K562 (cell line): ENCODE data around the gene FBXO10. TPM values are rescaled to one million over a fixed set of nuclear protein-coding genes. Genes with fewer than 3 reads are reported as not detected.

Source experiments
- ATAC-seq: fragments of 200-7000 bp; cut with Tn5 transposase; 3 replicates; pipeline ENCODE4 v1.9.1; 2020; ENCODE audit warnings: moderate library complexity
- BruUV-seq: library from RNA; stranded (reverse); fragments of 400-500 nt; replicated peaks from 2 replicates; lab custom pipeline; 2021; lab: Mats Ljungman, UMichigan
- CTCF ChIA-PET: fragments of 300-600 bp; formaldehyde crosslinking; extraction: SDS; loops from one replicate; lab custom pipeline; 2021; ENCODE audit warnings: low intra/inter-chr PET ratio; lab: Yijun Ruan, JAX
- POLR2A ChIA-PET: fragments of 300-600, 350-650 bp; sonication (Branson Sonifier 250); formaldehyde crosslinking; extraction: SDS; loops from one replicate; lab custom pipeline; 2021; ENCODE audit warnings: antibody characterized with exemption, inconsistent platforms; lab: Yijun Ruan, JAX
- DNase-seq, 4 experiments: peaks; one replicate each; pipeline versions ENCODE4 v3.0.0 to v3.0.0-alpha.2; 2011 to 2018; ENCODE audit warnings: low spot score in 3 of 4, mixed read lengths in 3 of 4; ENCODE audit errors: extremely low read depth in 1 of 4
- FAIRE-seq: peaks from 2 replicates; lab custom pipeline; 2011; peaks lifted over from hg19 to GRCh38; lab: Jason Lieb, UNC
- H2AFZ ChIP-seq: 2 replicates; pipeline ENCODE4 v1.6.0; 2011; ENCODE audit warnings: low read depth, low read length, control low read depth, inconsistent platforms
- H3K27ac ChIP-seq: fragments of 200-600 bp; 3 replicates; pipeline ENCODE4 v1.8.0; 2011; ENCODE audit warnings: low read depth, mild to moderate bottlenecking, control low read depth, inconsistent platforms, low read length, moderate library complexity, mixed read lengths; ENCODE audit errors: extremely low read depth
- H3K27me3 ChIP-seq, 2 experiments: fragments of 300-600 bp in 1 of 2; 2 replicates in 1 of 2; 3 replicates in 1 of 2; pipeline versions ENCODE4 v1.6.0 to v1.8.0; 2011; ENCODE audit warnings: inconsistent platforms in 2 of 2, low read length in 2 of 2, mild to moderate bottlenecking in 1 of 2, mixed read lengths in 1 of 2, moderate library complexity in 1 of 2; ENCODE audit not compliant: control insufficient read depth in 2 of 2, insufficient read depth in 2 of 2
- H3K36me3 ChIP-seq: fragments of 300-600 bp; 3 replicates; pipeline ENCODE4 v1.8.0; 2011; ENCODE audit warnings: mild to moderate bottlenecking, low read length, inconsistent platforms; ENCODE audit not compliant: control insufficient read depth, insufficient read depth
- H3K4me1 ChIP-seq, 2 experiments: fragments of 200-600 bp in 1 of 2; replicated peaks in 1 of 2; 2 replicates in 1 of 2; 3 replicates in 1 of 2; pipeline versions ENCODE4 v1.5.1 to v1.8.0; 2011; ENCODE audit warnings: inconsistent platforms in 2 of 2, low read length in 2 of 2, mild to moderate bottlenecking in 1 of 2, mixed read lengths in 1 of 2, moderate library complexity in 1 of 2; ENCODE audit not compliant: control insufficient read depth in 2 of 2, insufficient read depth in 2 of 2
- H3K4me2 ChIP-seq: 2 replicates; pipeline ENCODE4 v1.6.1; 2011; ENCODE audit warnings: low read length, control low read depth, inconsistent platforms, mixed read lengths; ENCODE audit not compliant: insufficient read depth
- H3K4me3 ChIP-seq: fragments of 200-600 bp; sonication (generic), shearing (Covaris generic); 2 replicates; pipeline ENCODE4 v1.5.1; 2016; ENCODE audit warnings: control low read depth, inconsistent platforms
- H3K79me2 ChIP-seq: fragments of 200-600 bp; 3 replicates; pipeline ENCODE4 v1.8.0; 2011; ENCODE audit warnings: low read length, inconsistent platforms; ENCODE audit not compliant: control insufficient read depth, insufficient read depth
- H3K9ac ChIP-seq, 2 experiments: 2 replicates each; pipeline versions ENCODE4 v1.6.0 to v1.6.1; 2011; ENCODE audit warnings: low read depth in 2 of 2, low read length in 2 of 2, control low read depth in 1 of 2, inconsistent platforms in 1 of 2, mild to moderate bottlenecking in 1 of 2, mixed read lengths in 1 of 2; ENCODE audit not compliant: insufficient read depth in 1 of 2
- H3K9me1 ChIP-seq: one replicate; pipeline ENCODE4 v1.6.0; 2011; ENCODE audit warnings: inconsistent platforms, mild to moderate bottlenecking, low read length, moderate library complexity; ENCODE audit not compliant: control insufficient read depth, insufficient read depth
- H3K9me3 ChIP-seq: replicated peaks from 2 replicates; pipeline ENCODE4 v1.5.1; 2011; ENCODE audit warnings: low read depth, low read length, inconsistent platforms; ENCODE audit not compliant: control insufficient read depth, insufficient read depth
- H4K20me1 ChIP-seq: replicated peaks from 2 replicates; pipeline ENCODE4 v1.6.1; 2011; ENCODE audit warnings: low read length, inconsistent platforms, mixed read lengths; ENCODE audit not compliant: control insufficient read depth, insufficient read depth
- POLR2A ChIP-seq: fragments of 450-650 bp; conservative IDR thresholded peaks from 2 replicates; pipeline ENCODE4 v1.6.1; 2016
- POLR2AphosphoS5 ChIP-seq: IDR thresholded peaks from 2 replicates; pipeline ENCODE4 v1.6.1; 2011; ENCODE audit warnings: mild to moderate bottlenecking, low read depth, low read length, moderate library complexity; ENCODE audit not compliant: control insufficient read depth, insufficient read depth
- SP1 ChIP-seq: sonication (generic); formaldehyde crosslinking; IDR thresholded peaks from 2 replicates; pipeline ENCODE4 v1.8.1; 2022; ENCODE audit warnings: mild to moderate bottlenecking, missing genetic modification reagents
- WGBS: fragments of 100-300 bp; shearing (Covaris generic); methylation state at CpG from one replicate; pipeline ENCODE4 v1.1.6; 2016; ENCODE audit warnings: low coverage, mixed read lengths; ENCODE audit not compliant: insufficient coverage; ENCODE audit errors: missing lambda C conversion rate; 5-methylcytosine and 5-hydroxymethylcytosine counted together
- in situ Hi-C: fragments of 300-500 bp; cut with MboI; formaldehyde crosslinking; loops from 4 replicates; pipeline ENCODE4 v1.15.0; 2018; ENCODE audit warnings: inconsistent platforms, mixed read lengths
- intact Hi-C: fragments of 100-400 bp; cut with micrococcal nuclease; formaldehyde crosslinking; loops from 2 replicates; pipeline ENCODE4 v1.14.2; 2022
- polyA plus RNA-seq, 8 experiments: library from polyadenylated mRNA; depleted of rRNA in 4 of 8; stranded (reverse) in 5 of 8; unstranded in 3 of 8; fragments of >200 nt; fragmentation: Nextera tagmentation in 2 of 8; fragmentation: Illumina TruSeq in 1 of 8; extraction: Ambion mirVana in 2 of 8; extraction: Trizol in 1 of 8; gene quantifications; 2 replicates each; pipeline versions ENCODE4 v1.2.1 to v1.2.3, GENCODE V29; 2011 to 2014; ENCODE audit warnings: inconsistent platforms in 1 of 8, missing spikeins in 1 of 8
- total RNA-seq, 7 experiments: library from RNA; depleted of rRNA in 6 of 7; stranded (reverse); fragments of >200 nt in 6 of 7; fragmentation: Illumina TruSeq in 2 of 7; extraction: Trizol in 2 of 7; gene quantifications; 2 replicates each; pipeline versions ENCODE4 v1.2.1 to v1.2.3, GENCODE V29; 2011 to 2021; ENCODE audit warnings: low replicate concordance in 1 of 7
- TF ChIP-seq, protein P1 (sequence below): sonication (generic); formaldehyde crosslinking; IDR thresholded peaks from 2 replicates; pipeline ENCODE4 v1.5.0; 2020; ENCODE audit warnings: missing genetic modification reagents
- TF ChIP-seq, protein P2 (sequence below): sonication (generic); formaldehyde crosslinking; IDR thresholded peaks from 2 replicates; pipeline ENCODE4 v1.4.0; 2020; ENCODE audit warnings: mild to moderate bottlenecking, missing genetic modification reagents

The FBXO10 gene
- total and polyA plus RNA-seq, 9 of the 15 experiments (the other 6 are each of a cell fraction or from before 2014, with no cell fraction given) = 0.84 to 9.9 (median 6.0) TPM

DNA sequence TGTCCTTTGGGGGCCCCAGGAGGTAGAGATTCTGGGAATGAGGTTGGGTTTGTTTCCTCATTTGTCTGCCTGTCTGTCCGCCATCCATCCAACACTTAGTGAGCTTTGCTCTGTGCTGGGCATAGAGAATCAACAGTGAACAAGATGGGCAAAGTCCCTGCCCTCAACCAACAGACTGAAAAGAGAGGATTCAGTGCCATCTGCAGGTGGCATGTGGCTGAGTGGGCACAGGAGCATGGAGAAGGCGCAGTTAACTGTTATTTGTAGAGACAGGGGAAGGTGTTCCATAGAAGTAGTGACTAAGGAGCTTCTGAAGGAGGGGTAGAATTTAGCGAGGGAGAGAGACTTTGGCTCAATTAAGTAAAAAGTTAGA, 67.4 kb downstream of the FBXO10 start:
- no peak overlapping the region for H3K4me3 ChIP-seq

More for the DNA sequence above, 67.4 kb downstream of the FBXO10 start:
- H3K4me1 ChIP-seq = peaks cover 4 to 5% of the 10 kb centered on the region in 2 experiments; a peak in 2 of 5 replicates
- H3K9ac ChIP-seq = no peak overlapping the region
- peaks cover 3% of the 10 kb centered on the region for H3K9me1 ChIP-seq
- CTCF ChIA-PET = no interaction called here
- H2AFZ ChIP-seq = no peak overlapping the region
- peaks cover 11% of the 10 kb centered on the region; the same call in 1 of the 2 replicates for H4K20me1 ChIP-seq
- intact Hi-C loops (no loop called here), in situ Hi-C loops (no loop called here)
- no peaks in the 10 kb centered on the region for H3K9me3 ChIP-seq
- no peak overlapping the region for H3K27ac ChIP-seq
- no peak for DNase-seq
- no TSS peak for BruUV-seq
- H3K27me3 ChIP-seq = no peaks in the 10 kb centered on the region
- no peaks in the 10 kb centered on the region for H3K79me2 ChIP-seq
- WGBS = 87% methylated on average over 3 of the region's 3 CpGs
- TF ChIP-seq SP1 (CRISPR knock-in tag) = no peak
- TF ChIP-seq, protein P1, sequence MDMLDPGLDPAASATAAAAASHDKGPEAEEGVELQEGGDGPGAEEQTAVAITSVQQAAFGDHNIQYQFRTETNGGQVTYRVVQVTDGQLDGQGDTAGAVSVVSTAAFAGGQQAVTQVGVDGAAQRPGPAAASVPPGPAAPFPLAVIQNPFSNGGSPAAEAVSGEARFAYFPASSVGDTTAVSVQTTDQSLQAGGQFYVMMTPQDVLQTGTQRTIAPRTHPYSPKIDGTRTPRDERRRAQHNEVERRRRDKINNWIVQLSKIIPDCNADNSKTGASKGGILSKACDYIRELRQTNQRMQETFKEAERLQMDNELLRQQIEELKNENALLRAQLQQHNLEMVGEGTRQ (CRISPR knock-in tag) = no peak
- 0 out of 2 replicates have a peak, but pooled peaks have one; percentile 12 for TF ChIP-seq POLR2AphosphoS5
- TF ChIP-seq POLR2A = peak; percentile 27; the same call in 1 of the 2 replicates
- TF ChIP-seq, protein P2, sequence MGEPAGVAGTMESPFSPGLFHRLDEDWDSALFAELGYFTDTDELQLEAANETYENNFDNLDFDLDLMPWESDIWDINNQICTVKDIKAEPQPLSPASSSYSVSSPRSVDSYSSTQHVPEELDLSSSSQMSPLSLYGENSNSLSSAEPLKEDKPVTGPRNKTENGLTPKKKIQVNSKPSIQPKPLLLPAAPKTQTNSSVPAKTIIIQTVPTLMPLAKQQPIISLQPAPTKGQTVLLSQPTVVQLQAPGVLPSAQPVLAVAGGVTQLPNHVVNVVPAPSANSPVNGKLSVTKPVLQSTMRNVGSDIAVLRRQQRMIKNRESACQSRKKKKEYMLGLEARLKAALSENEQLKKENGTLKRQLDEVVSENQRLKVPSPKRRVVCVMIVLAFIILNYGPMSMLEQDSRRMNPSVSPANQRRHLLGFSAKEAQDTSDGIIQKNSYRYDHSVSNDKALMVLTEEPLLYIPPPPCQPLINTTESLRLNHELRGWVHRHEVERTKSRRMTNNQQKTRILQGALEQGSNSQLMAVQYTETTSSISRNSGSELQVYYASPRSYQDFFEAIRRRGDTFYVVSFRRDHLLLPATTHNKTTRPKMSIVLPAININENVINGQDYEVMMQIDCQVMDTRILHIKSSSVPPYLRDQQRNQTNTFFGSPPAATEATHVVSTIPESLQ (CRISPR knock-in tag) = no peak
- TF ChIP-seq, all 486 proteins: peak for 2
- POLR2A ChIA-PET = interaction anchor here (0.6 to 1.6 kb wide), 8 partner anchors 13 to 717 kb away, joined by 3 to 6 read pairs (median 4); no protein-coding TSS in a partner anchor
- Histone ChIP-seq H3K4me2 (no peak overlapping the region), H3K36me3 (peaks cover 52% of the 10 kb centered on the region)
- ATAC-seq (no peak), FAIRE-seq (no peak)
